ENCODE results near the gene GPR157. TPM values are rescaled to one million over a fixed set of nuclear protein-coding genes. Genes with fewer than 3 reads are reported as not detected.

The GPR157 gene
- total RNA-seq, 2 experiments from 2014 or later = 1.4 to 5.4 TPM

DNA sequence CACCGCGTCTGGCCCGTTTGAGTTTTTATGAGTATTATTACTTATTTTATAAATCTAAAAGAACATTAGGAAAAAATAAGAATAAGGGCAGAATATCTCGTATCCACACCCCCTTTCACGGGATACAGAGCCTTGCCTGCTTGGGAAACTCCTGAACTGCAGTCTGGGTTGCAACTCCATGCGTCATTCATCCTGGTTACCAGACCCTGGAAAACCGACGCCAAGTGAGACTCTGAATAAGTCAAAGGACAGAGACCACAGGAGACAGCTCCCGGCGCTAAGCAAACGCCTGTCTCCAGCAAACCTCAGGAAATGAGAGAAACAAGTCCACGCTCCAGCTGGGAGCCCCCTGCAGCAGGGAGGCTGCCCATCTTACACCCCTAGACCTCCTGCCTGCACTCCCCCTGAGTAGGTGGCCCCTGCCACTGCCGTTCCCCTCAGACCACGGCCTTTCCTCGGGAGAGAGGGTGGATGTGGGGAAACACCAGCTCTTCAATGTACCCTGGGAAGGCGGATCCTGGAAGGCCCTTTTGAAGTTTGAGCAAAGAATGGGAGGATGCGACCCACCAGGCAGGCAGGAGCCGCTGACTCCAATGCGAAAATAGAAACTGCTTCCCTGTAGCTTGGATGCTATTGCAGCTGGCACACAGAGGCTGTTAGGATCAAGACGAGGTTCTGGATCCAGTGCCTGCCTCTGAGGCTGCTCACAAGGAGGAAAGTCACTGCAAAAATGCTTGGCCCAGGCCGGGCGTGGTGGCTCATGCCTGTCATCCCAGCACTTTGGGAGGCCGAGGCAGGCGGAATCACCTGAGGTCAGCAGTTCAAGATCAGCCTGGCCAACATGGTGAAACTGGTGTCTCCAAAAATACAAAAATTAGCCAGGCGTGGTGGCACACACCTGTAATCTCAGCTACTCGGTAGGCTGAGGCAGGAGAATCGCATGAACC, 37.7 kb upstream of the GPR157 start:
- TF ChIP-seq, protein P1, sequence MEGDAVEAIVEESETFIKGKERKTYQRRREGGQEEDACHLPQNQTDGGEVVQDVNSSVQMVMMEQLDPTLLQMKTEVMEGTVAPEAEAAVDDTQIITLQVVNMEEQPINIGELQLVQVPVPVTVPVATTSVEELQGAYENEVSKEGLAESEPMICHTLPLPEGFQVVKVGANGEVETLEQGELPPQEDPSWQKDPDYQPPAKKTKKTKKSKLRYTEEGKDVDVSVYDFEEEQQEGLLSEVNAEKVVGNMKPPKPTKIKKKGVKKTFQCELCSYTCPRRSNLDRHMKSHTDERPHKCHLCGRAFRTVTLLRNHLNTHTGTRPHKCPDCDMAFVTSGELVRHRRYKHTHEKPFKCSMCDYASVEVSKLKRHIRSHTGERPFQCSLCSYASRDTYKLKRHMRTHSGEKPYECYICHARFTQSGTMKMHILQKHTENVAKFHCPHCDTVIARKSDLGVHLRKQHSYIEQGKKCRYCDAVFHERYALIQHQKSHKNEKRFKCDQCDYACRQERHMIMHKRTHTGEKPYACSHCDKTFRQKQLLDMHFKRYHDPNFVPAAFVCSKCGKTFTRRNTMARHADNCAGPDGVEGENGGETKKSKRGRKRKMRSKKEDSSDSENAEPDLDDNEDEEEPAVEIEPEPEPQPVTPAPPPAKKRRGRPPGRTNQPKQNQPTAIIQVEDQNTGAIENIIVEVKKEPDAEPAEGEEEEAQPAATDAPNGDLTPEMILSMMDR (conservative IDR thresholded peaks at IDR 0.05; ENCODE audit: low read length) = no peak
- Histone ChIP-seq H3K9me3 (ENCODE audit: low read length) (no peaks in the 10 kb centered on the region), H3K27ac (ENCODE audit: low read depth, low read length, poor library complexity, severe bottlenecking) (no peak overlapping the region), H4K20me1 (ENCODE audit: insufficient read depth, low read length) (no peaks in the 10 kb centered on the region), H3K9me2 (ENCODE audit: insufficient read depth, low read length) (no peaks in the 10 kb centered on the region), H3K4me1 (ENCODE audit: insufficient read depth, low read length, poor library complexity, severe bottlenecking) (no peaks in the 10 kb centered on the region), H3K36me3 (ENCODE audit: insufficient read depth, low read length) (no peaks in the 10 kb centered on the region), H3K4me3 (ENCODE audit: low read depth, low read length, poor library complexity, severe bottlenecking) (no peak overlapping the region), H2AFZ (ENCODE audit: low read length) (no peak overlapping the region), H3K4me2 (ENCODE audit: low read length) (no peak overlapping the region), H3K79me2 (ENCODE audit: insufficient read depth, low read depth, low read length) (no peaks in the 10 kb centered on the region)
- no peak for DNase-seq (ENCODE audit: low spot score)
- intact Hi-C loops (cut with micrococcal nuclease; ENCODE audit: unreplicated experiment) = no loop called here
- CTCF ChIA-PET (ENCODE audit: unreplicated experiment) = no interaction called here
- BruUV-seq (replicated peaks) = no TSS peak
- POLR2A ChIA-PET = interaction anchor here (0.5 kb wide), 1 partner anchor 85 kb away, joined by 3 read pairs; no protein-coding TSS in a partner anchor

DNA sequence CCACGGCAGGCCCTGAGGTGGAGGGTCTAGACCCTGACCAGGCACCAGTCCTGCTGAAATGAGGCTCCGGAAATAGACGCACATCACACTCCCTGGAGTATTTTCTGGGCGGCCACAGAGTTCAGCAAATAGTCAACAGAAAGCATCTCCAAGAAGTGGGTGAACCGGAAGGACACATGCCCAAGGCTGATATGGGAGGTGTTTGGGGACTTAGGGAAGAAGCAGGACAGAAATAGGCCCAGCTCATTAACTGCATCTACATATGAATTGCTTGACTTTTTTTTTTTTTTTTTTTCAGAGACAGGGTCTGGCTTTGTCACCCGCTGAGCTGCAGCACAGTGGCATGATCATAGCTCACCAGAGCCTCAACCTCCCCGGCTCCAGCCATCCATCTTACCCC, 36.5 kb upstream of the GPR157 start:
- intact Hi-C loops (cut with micrococcal nuclease; ENCODE audit: unreplicated experiment) = no loop called here
- CTCF ChIA-PET (ENCODE audit: unreplicated experiment) = no interaction called here
- DNase-seq (ENCODE audit: low spot score) = no peak
- Histone ChIP-seq H3K27ac (ENCODE audit: low read depth, low read length, poor library complexity, severe bottlenecking) (no peak overlapping the region), H3K4me3 (ENCODE audit: low read depth, low read length, poor library complexity, severe bottlenecking) (no peak overlapping the region), H3K4me2 (ENCODE audit: low read length) (no peak overlapping the region), H3K4me1 (ENCODE audit: insufficient read depth, low read length, poor library complexity, severe bottlenecking) (no peaks in the 10 kb centered on the region), H4K20me1 (ENCODE audit: insufficient read depth, low read length) (no peaks in the 10 kb centered on the region), H3K79me2 (ENCODE audit: insufficient read depth, low read depth, low read length) (no peaks in the 10 kb centered on the region), H3K9me2 (ENCODE audit: insufficient read depth, low read length) (no peaks in the 10 kb centered on the region), H2AFZ (ENCODE audit: low read length) (no peak overlapping the region), H3K9me3 (ENCODE audit: low read length) (no peaks in the 10 kb centered on the region), H3K36me3 (ENCODE audit: insufficient read depth, low read length) (no peaks in the 10 kb centered on the region)
- POLR2A ChIA-PET = no interaction called here
- BruUV-seq (replicated peaks) = no TSS peak
- no peak for TF ChIP-seq EZH2phosphoT487 (IDR thresholded peaks at IDR 0.05; ENCODE audit: borderline replicate concordance, low read depth, low read length)
- TF ChIP-seq, protein P1 (conservative IDR thresholded peaks at IDR 0.05; ENCODE audit: low read length) = no peak

DNA sequence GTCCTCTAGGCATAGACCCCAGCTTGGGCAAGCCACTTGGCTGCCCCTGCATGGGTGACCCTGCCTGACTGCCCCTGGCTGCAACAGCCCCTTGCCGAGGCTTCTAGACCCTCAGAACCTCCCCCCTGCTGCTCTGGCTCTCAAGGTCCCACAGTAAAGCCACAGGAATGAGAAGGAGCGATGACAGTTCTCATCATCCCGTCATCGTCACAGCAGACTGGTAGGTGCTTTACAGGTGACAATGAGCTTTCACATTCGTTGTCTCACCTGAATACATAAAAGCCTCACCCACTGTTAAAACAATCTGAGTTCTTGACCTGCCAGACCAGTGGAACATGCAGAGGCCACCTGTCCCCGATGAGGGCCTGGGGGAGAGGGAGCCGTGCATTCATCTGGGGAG, 36.0 kb upstream of the GPR157 start:
- intact Hi-C loops (cut with micrococcal nuclease; ENCODE audit: unreplicated experiment) = no loop called here
- BruUV-seq (replicated peaks) = no TSS peak
- Histone ChIP-seq H2AFZ (ENCODE audit: low read length) (no peak overlapping the region), H3K36me3 (ENCODE audit: insufficient read depth, low read length) (no peaks in the 10 kb centered on the region), H3K27ac (ENCODE audit: low read depth, low read length, poor library complexity, severe bottlenecking) (no peak overlapping the region), H3K9me2 (ENCODE audit: insufficient read depth, low read length) (no peaks in the 10 kb centered on the region), H4K20me1 (ENCODE audit: insufficient read depth, low read length) (no peaks in the 10 kb centered on the region), H3K4me3 (ENCODE audit: low read depth, low read length, poor library complexity, severe bottlenecking) (no peak overlapping the region), H3K4me2 (ENCODE audit: low read length) (no peak overlapping the region), H3K79me2 (ENCODE audit: insufficient read depth, low read depth, low read length) (no peaks in the 10 kb centered on the region), H3K4me1 (ENCODE audit: insufficient read depth, low read length, poor library complexity, severe bottlenecking) (no peaks in the 10 kb centered on the region), H3K9me3 (ENCODE audit: low read length) (no peaks in the 10 kb centered on the region)
- ChIA-PET CTCF (ENCODE audit: unreplicated experiment) (no interaction called here), POLR2A (no interaction called here)
- no peak for DNase-seq (ENCODE audit: low spot score)
- TF ChIP-seq EZH2phosphoT487 (IDR thresholded peaks at IDR 0.05; ENCODE audit: borderline replicate concordance, low read depth, low read length) = no peak
- TF ChIP-seq, protein P1 (conservative IDR thresholded peaks at IDR 0.05; ENCODE audit: low read length) = no peak
